ENCODE results near the gene AP2A1. TPM values are rescaled to one million over a fixed set of nuclear protein-coding genes. Genes with fewer than 3 reads are reported as not detected.

AP2A1 gene
- total and polyA plus RNA-seq, 2 donors (not counting 1 experiment from before 2014, with no cell fraction given), result 48.4 to 56.9 TPM

Small RNAs within 50 kb of the gene (small RNA-seq; reads per million reads assigned to genes)
- gene MIR4749 (ENCODE audit: insufficient read length, low read depth, low replicate concordance) (not detected), gene MIR6799 (ENCODE audit: insufficient read length, low read depth, low replicate concordance) (not detected), gene RNU6-841P (ENCODE audit: insufficient read length, low read depth, low replicate concordance) (not detected)

Other genes starting within 250 kb of the AP2A1 start
- 2.2 and 4.1 TPM in 2 replicates for gene RCN3, start 239.0 kb upstream of the AP2A1 start, total RNA-seq
- 1.8 and 3.1 TPM in 2 replicates for gene RCN3, start 239.0 kb upstream of the AP2A1 start, polyA plus RNA-seq
- gene NOSIP, start 186.4 kb upstream of the AP2A1 start, total RNA-seq, result 55.5 and 65.2 TPM in 2 replicates
- 110 and 135 TPM in 2 replicates for gene NOSIP, start 186.4 kb upstream of the AP2A1 start, polyA plus RNA-seq
- 3.0 and 4.4 TPM in 2 replicates for gene PRRG2, start 185.7 kb upstream of the AP2A1 start, total RNA-seq
- 1.1 TPM in 2 replicates for gene PRRG2, start 185.7 kb upstream of the AP2A1 start, polyA plus RNA-seq
- gene PRR12, start 175.8 kb upstream of the AP2A1 start, total RNA-seq, result 70.7 and 72.3 TPM in 2 replicates
- 5.2 and 8.4 TPM in 2 replicates for gene PRR12, start 175.8 kb upstream of the AP2A1 start, polyA plus RNA-seq
- 5.6 and 6.3 TPM in 2 replicates for gene RRAS, start 126.9 kb upstream of the AP2A1 start, total RNA-seq
- 12.3 and 21.0 TPM in 2 replicates for gene RRAS, start 126.9 kb upstream of the AP2A1 start, polyA plus RNA-seq
- 64.3 and 68.3 TPM in 2 replicates for gene SCAF1, start 124.8 kb upstream of the AP2A1 start, total RNA-seq
- gene SCAF1, start 124.8 kb upstream of the AP2A1 start, polyA plus RNA-seq, result 17.1 and 20.2 TPM in 2 replicates
- gene IRF3, start 101.1 kb upstream of the AP2A1 start, total RNA-seq, result 233 and 251 TPM in 2 replicates
- gene IRF3, start 101.1 kb upstream of the AP2A1 start, polyA plus RNA-seq, result 237 and 262 TPM in 2 replicates
- gene BCL2L12, start 101.1 kb upstream of the AP2A1 start, total RNA-seq, result 17.3 and 22.1 TPM in 2 replicates
- 13.0 and 19.9 TPM in 2 replicates for gene BCL2L12, start 101.1 kb upstream of the AP2A1 start, polyA plus RNA-seq
- gene PRMT1, start 89.7 kb upstream of the AP2A1 start, total RNA-seq, result 175 TPM in 2 replicates
- 255 and 310 TPM in 2 replicates for gene PRMT1, start 89.7 kb upstream of the AP2A1 start, polyA plus RNA-seq
- gene ADM5, start 77.4 kb upstream of the AP2A1 start, total RNA-seq, result 5.6 and 8.8 TPM in 2 replicates
- gene ADM5, start 77.4 kb upstream of the AP2A1 start, polyA plus RNA-seq, result 8.4 and 15.3 TPM in 2 replicates
- 1.7 TPM in 1 of 2 replicates, not detected in the other for gene CPT1C, start 75.9 kb upstream of the AP2A1 start, total RNA-seq
- 0.19 and 0.30 TPM in 2 replicates for gene CPT1C, start 75.9 kb upstream of the AP2A1 start, polyA plus RNA-seq
- gene TSKS, start 3.7 kb upstream of the AP2A1 start, total RNA-seq, result 0.15 and 0.56 TPM in 2 replicates
- 0.18 and 1.4 TPM in 2 replicates for gene TSKS, start 3.7 kb upstream of the AP2A1 start, polyA plus RNA-seq
- gene FUZ, start 46.3 kb downstream of the AP2A1 start, total RNA-seq, result 31.5 and 36.7 TPM in 2 replicates
- gene FUZ, start 46.3 kb downstream of the AP2A1 start, polyA plus RNA-seq, result 30.2 and 31.7 TPM in 2 replicates
- gene MED25, start 51.3 kb downstream of the AP2A1 start, total RNA-seq, result 123 and 126 TPM in 2 replicates
- gene MED25, start 51.3 kb downstream of the AP2A1 start, polyA plus RNA-seq, result 83.0 and 93.0 TPM in 2 replicates
- 225 and 230 TPM in 2 replicates for gene PTOV1, start 84.2 kb downstream of the AP2A1 start, total RNA-seq
- 144 and 171 TPM in 2 replicates for gene PTOV1, start 84.2 kb downstream of the AP2A1 start, polyA plus RNA-seq
- gene PNKP, start 100.6 kb downstream of the AP2A1 start, total RNA-seq, result 273 and 274 TPM in 2 replicates
- gene PNKP, start 100.6 kb downstream of the AP2A1 start, polyA plus RNA-seq, result 173 and 179 TPM in 2 replicates
- gene AKT1S1, start 110.4 kb downstream of the AP2A1 start, total RNA-seq, result 23.0 and 25.2 TPM in 2 replicates
- gene AKT1S1, start 110.4 kb downstream of the AP2A1 start, polyA plus RNA-seq, result 15.9 and 16.6 TPM in 2 replicates
- 94.3 and 98.7 TPM in 2 replicates for gene TBC1D17, start 110.7 kb downstream of the AP2A1 start, total RNA-seq
- 85.7 and 89.0 TPM in 2 replicates for gene TBC1D17, start 110.7 kb downstream of the AP2A1 start, polyA plus RNA-seq
- 3.1 and 3.9 TPM in 2 replicates for gene IL4I1, start 129.9 kb downstream of the AP2A1 start, total RNA-seq
- 0.48 and 0.71 TPM in 2 replicates for gene IL4I1, start 129.9 kb downstream of the AP2A1 start, polyA plus RNA-seq
- gene ATF5, start 162.2 kb downstream of the AP2A1 start, total RNA-seq, result 37.6 and 38.5 TPM in 2 replicates
- 9.0 and 16.0 TPM in 2 replicates for gene ATF5, start 162.2 kb downstream of the AP2A1 start, polyA plus RNA-seq
- 75.7 and 81.7 TPM in 2 replicates for gene NUP62, start 162.5 kb downstream of the AP2A1 start, total RNA-seq
- 14.9 and 25.2 TPM in 2 replicates for gene NUP62, start 162.5 kb downstream of the AP2A1 start, polyA plus RNA-seq
- gene SIGLEC11, start 194.2 kb downstream of the AP2A1 start, total RNA-seq, result not detected in 2 replicates
- 0.09 and 0.10 TPM in 2 replicates for gene SIGLEC11, start 194.2 kb downstream of the AP2A1 start, polyA plus RNA-seq